Measurements from ENCODE around the gene CAPN12.

Gene CAPN12

DNA sequence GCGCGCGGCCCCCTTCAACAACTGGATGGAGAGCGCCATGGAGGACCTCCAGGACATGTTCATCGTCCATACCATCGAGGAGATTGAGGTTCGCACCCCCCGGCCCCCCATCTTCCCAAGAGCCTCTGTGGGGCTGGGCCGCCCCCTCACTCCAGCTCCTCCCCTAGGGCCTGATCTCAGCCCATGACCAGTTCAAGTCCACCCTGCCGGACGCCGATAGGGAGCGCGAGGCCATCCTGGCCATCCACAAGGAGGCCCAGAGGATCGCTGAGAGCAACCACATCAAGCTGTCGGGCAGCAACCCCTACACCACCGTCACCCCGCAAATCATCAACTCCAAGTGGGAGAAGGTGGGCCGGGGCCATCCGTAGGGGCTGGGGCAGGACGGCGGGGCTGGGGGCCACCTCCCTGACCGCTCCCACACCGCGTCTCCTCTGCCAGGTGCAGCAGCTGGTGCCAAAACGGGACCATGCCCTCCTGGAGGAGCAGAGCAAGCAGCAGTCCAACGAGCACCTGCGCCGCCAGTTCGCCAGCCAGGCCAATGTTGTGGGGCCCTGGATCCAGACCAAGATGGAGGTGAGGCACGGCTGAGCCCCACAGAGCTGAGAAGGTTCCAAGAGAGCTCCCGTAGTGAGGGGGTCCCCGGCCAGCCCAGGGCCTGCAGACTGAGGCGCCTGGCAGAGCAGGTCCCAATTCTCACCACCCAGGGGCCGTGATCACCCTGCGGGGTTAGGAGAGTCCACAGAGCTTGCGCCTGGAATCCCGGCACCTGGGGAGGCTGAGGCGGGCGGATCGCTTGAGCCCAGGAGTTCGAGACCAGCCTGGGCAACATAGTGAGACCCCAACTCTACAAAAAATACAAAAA, 20.1 kb downstream of the CAPN12 start:
- no peak for DNase-seq

DNA sequence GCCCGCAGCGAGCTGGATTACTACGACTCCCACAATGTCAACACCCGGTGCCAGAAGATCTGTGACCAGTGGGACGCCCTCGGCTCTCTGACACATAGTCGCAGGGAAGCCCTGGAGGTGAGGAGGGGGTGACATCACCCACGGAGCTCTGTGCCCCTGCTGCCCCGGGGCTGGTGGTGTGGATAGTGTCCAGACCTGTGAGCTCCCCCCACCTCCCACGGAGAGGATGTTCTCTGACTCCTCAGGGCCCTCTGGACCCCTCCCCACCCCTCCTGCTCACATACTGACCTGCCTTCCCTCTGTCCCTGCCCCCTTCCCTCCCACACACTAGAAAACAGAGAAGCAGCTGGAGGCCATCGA, 20.7 kb downstream of the CAPN12 start:
- DNase-seq, result no peak

DNA sequence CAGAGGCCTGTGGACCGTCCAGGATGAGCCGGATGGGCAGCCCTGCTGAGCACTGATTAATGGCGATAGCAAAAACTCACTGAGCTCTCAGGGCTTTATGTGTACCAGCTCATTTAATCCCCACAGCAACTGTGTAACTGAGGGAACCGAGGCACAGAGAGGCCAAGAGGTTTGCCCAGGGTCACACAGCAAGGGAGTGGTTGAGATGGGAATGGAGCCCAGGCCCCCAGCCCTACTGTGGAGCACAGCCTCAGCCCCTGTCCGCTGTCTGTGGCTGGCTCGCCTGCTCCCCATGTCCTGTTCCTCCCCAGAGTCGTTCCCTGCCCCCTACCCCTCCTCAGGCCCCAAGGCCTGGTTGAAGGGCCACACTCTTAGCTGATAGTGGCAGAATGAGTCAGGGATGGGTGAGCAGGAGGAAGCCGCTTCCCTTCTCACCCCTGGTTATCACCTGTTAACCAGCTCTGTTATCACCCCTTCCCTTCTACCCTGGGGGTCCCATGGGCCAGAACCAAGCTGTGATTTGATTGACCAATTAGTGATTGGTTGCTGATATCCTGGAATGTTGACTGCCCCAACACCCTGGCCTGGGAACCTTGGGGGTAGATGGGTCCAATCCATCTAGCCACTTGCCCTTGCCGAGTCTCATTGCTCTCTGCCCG, 21.2 kb downstream of the CAPN12 start:
- DNase-seq, result no peak

DNA sequence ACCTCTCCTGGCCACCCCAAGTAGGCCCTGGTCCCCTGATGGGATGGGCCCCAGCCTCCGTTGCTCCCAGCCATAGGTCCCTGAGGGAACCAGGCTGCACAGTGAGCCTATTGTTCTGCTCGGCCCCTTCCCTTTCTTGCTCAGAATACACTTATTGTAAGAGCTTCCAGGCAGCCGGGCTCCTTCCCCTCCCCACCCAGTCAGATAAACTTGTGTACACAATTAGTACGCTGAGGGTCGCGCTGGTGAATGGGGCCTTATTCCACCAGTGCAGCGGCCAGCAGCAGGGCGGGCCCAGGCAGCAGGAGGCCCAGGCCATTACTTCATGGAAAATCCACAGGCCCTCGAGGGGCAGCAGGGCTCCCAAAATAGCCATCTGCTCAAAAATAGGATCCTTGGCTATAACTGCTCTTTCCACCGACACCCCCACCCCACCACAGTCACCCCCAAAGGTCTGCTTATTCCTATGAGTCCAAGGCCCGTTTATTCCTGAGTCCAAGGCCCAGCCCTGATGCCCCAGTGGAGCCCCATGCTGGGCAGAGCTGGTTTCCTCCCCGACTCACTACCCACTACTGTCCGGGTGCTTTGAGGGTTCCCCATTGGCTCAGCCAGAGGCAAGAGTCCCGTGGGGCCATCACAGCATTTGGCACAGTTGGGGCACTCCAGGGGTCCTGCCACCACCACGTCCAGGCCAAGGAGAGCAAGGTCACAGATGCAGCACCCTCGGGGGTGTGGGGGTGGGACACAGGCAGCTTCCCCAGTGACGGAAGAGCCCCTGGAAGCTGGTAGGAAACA, 22.1 kb downstream of the CAPN12 start:
- no peak for DNase-seq

DNA sequence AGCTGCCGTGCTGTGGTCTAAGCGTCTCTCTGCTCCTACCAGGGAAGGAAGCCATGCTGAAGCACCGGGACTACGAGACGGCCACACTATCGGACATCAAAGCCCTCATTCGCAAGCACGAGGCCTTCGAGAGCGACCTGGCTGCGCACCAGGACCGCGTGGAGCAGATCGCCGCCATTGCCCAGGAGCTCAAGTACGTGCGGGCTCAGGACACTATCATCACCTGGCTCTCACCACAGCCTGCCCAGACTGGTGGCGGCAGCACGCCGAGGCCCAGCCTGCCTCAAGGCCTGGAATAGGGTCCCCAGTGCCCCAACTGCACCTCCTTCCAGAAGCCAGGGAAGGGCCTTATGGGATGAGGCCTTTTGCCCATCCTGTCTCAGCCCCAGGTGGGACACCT, 22.8 kb downstream of the CAPN12 start:
- no peak for DNase-seq

DNA sequence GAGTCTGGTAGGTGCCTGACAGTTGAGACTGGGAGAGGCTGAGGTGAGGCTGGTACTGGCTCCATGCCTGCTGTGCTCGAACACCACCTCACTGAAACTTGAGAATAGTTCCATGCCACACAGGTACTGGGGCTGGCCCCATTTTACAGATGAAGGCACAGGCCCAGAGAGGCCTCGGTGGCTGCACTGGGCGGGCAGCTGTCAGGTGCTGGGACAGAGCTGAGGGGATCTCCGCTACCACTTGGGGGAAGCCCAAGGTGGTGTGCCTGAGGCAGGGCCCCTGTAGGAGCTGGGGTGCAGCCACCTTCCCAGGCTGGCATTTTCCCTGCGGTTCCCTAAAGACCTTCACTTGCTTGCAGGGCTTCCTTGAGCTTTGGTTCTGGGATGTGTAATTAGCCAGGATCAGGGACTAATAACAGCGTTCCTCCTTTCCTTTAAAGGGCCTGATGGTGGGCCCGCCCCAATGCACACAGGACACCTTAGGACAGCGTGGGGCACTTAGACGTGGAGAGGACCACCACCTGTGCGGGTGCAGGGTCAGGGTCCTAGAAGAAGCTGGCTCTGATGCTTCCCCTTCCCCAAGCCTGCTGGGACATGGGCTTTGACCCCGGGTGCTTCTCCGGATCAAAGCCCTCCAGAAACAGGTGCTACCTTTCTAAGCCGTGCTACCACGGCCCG, 23.6 kb downstream of the CAPN12 start:
- no peak for DNase-seq

DNA sequence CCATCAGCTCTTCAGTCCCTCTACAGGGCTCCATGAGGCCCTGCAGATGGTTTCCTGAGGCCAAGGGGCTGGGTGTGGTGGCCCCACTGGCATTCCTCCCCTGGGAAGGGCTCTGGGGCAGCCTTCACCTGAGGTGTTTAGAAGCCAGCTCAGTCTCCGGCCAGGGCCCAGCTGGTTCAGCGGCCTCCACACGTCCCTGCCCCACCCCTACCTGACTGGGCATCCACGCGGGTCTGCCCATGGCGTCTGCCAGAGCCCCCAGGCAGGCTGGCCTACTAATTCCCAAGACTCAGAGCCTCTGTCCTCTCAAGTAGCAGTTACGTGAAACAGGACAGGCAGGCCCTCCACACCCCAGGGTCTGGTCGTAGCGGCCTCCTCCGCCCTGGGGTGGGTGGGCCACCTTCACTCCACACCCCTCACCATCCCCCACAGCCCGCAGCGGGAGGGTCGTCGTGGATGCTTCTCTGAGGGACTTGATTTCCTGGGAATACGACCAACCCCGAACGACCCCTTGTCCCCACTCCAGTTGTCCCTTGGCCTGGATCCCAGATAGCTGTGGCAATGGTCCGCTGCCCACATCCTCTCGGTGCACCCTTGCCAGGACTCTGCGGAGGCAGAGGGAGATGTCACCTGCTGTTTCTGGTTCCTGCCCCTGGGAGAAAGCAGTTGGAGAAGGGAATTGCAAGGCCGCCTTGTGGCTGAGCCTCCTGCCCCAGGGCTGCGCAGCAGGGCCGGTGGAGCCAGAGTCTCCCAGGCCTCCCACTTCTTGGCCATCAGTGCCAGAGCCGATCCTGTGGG, 24.3 kb downstream of the CAPN12 start:
- DNase-seq, result no peak

DNA sequence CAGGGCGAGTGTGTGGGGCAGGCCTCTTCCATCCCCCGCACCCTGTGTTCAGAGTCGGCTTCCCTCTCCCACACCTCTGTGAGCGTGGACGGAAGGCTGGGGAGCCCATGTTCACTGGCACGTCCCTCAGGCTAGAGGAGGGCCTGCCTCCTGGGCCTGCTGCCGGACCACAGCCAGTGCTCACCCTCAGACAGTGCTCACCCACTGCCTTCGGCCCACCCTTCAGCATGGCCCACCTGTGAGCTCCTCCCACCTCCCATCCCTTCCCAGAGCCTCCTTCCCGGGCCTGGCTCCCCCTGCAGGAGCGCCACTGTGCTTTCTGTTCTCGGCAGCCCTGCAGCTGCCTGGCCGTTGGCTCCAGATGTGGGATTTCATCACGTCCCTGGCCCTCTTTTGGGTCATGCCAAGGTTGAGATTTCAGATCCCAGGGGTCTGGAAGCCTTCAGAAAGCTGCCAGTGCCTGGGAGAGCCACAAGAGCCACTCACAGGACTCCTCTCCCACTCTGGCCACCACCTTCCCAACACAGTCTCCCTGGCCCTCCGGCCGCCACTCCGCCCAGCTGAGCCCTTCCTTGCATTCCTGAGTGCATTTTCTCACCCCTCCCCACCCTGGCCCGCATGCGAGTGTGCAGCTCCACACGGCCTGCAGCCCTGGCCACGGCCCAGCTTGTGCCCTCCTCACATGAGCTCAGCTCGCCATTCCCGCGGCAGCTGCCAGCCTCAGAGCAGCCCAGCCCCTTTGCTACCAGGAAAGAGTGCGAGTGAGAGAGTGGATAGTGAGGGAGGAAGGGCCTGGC, 25.3 kb downstream of the CAPN12 start:
- no peak for DNase-seq

DNA sequence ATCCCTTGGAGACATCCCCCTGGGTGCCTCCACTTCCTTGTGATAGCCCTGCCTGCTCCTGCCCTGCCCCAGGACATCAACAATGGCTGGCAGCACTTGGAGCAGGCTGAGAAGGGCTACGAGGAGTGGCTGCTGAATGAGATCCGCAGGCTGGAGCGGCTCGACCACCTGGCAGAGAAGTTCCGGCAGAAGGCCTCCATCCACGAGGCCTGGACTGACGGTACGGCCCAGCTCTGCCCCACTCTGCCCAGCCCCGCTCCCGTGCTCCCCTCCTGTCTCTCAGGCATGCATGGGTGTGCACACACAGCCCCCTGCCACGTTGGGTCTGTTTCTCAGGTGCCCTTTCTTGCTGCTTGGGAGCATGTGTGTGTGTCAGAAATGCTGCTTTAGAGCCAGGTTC, 26.4 kb downstream of the CAPN12 start:
- DNase-seq, result no peak

DNA sequence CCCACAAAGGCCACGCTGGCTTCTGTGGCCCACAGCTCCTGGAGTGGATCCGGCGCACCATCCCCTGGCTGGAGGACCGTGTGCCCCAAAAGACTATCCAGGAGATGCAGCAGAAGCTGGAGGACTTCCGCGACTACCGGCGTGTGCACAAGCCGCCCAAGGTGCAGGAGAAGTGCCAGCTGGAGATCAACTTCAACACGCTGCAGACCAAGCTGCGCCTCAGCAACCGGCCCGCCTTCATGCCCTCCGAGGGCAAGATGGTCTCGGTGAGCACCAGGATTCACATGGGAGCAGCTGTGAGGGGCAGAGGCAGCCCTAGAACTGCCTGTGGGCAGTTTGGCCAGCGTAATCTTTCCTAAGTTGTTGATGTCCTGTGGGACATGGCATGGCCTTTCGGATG, 27.2 kb downstream of the CAPN12 start:
- no peak for DNase-seq

DNA sequence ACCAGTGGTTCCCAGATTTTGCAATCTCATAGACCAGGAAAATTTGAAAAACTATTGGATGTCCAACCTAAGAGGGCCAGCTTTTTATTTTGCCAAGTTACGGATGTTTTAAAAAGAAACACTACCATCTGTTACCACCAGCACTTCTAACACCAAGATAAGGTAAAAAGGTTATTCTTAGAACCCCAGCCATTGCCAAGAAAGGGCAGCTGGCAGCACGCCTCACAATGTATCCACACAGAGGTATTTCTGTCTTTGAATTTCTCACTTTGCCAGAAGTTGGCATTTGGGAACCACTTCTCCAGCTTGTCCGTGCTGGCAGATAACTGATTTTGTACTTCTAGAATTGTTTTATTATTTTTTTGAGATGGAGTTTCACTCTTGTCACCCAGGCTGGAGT, 28.7 kb downstream of the CAPN12 start:
- no peak for DNase-seq

DNA sequence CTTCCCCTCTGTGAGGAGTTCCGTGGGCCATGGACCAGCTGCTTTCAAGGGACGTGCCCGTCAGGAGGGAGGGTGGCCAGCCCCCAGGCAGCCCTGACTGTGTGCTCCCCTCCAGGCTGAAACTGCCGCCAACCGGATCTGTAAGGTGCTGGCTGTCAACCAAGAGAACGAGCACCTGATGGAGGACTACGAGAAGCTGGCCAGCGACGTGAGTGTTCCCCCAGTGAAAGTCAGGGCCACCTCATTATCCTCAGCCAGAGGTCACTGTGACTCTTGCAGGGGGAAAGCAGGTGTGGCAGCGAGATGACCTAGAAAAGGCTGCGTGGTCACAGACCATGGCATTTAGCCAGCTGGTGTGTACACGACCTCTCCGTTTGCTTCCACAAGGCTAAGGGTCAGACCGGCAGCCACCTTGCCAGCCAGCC, 29.9 kb downstream of the CAPN12 start:
- no peak for DNase-seq

DNA sequence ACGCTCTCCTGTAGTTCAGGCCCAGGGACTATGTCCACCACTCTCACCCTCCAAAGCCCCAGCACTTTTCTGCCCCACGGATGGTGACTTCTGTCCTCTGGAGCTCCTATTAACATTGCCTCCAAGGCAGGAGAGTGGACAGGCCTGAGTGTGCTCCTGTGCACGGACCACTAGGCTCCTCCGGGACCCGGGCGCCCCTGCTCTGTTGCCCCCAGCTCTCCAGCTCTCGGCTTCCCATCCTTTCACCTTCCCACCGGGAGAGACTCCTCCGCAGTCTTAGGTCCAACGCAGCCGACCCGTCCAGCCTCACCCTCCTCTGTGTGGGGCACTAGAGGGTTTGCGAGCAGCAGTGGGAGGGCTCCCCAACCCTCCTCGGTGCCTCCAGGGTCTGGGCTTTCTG, 30.4 kb downstream of the CAPN12 start:
- no peak for DNase-seq

DNA sequence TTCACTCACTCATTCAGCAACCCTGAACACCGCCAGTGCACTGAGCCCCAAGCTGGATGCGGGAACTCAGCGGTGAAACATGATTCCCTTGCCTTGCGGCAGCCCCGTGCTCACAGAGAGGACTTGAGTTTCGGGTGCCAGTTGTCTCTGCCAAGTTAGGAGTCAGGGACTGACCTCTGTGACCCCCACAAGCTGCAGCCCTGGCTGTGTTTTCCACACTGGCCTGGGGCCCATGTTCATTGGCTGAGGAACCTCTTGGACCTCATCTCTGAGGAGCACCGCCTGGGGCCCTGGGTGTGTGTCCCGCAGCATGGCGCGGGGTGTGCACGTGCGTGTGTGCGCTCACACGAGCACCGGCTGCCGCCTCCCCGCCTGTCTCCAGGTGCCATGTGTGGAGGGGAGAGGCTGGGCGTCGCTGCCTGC, 31.0 kb downstream of the CAPN12 start:
- no peak for DNase-seq

DNA sequence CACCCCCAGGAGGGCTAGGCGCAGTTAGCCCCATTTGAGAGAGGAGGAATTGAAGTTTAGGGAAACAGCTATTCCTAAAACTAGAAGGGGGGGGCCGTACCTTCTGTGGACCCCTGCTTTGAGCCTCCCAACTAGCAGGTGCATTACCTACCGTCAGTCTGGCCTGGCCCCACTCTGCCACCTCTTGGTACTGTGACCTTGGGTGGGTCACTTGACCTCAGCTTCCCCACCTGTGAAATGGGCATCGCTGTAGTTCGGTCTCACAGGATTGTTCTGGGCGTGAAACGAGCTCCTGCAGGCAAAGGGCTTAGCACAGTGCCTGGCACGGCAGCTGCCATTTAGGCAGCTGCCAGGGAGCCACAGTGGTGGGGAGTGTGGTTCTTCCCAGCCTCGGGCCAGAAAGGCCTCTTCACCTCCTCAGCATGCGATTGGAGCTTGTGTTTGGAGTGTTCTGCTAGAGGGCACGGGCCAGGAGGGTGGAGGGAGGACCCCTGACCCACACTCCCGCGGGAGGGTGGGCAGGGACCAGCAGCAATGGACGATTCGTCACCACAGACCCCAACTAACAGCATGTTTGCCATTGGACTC, 32.0 kb downstream of the CAPN12 start:
- DNase-seq, result no peak

DNA sequence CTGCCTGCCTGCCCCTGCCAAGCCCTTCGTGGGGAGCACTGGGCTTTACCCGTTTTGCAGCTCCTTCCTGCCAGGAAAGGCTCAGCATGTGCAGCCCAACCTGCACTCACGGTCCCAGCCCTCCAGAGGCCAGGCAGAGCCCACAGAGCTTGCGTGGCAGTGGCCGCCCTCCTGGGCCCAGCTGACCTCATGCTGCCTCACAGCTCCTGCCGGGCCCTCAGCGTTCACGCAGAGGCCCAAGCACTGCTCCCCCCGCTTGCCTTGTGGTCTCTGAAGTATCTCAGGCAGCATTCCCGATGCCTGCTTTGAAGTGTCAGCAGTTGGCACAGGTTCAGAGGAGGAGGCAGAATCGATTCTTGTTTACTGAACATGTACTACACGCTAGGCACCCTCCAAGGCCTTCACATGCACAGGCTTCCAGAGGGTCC, 32.5 kb downstream of the CAPN12 start:
- no peak for DNase-seq

DNA sequence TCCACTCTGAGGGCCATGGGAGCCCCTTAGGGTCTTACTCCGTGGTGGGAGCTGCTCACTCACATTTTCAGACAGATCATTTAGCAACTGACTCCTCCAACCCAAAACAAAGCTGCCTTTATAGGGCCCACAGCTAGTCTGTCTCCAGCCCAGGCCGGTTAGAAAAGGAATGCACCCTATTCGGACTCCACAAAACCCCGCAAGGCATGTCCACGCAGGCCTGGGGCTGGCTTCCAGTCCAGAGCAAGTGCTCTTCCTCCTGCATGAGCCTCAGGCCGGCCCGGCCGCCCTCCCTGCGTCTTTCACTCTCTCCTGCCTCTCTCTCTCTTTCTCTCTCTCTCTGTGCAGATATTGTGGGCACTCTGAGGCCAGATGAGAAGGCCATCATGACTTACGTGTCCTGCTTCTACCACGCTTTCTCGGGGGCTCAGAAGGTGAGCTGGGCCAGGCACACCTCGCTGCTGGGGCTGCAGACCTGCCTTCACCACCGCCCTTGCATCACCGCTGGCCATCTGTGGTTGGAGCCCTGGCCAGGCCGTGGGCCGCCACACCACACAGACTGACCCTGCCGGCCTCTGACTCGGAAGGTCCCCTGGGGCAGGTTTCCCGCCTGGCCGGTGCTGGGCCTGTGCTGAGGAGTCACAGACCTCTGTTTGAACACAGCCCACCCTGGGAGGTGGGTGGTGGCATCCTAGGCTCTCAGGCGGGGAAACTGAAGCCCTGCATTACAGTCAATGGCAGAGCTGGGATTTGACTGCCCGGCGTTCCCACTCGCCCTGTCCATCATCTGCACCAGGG, 33.1 kb downstream of the CAPN12 start:
- no peak for DNase-seq

DNA sequence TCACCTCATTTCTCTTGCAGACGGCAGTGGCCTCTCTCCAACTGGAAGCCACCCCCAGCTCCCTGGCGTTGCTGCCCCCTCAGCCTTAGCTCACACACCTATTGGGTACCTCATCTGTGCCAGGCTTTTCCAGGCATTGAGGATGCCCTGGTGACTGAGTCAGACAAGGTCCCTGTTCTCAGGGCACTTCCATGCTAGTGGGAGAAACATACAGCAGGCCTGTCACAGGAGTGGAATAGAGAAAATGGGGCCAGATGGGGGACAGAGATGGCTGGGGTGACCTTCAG, 33.9 kb downstream of the CAPN12 start:
- DNase-seq, result no peak

DNA sequence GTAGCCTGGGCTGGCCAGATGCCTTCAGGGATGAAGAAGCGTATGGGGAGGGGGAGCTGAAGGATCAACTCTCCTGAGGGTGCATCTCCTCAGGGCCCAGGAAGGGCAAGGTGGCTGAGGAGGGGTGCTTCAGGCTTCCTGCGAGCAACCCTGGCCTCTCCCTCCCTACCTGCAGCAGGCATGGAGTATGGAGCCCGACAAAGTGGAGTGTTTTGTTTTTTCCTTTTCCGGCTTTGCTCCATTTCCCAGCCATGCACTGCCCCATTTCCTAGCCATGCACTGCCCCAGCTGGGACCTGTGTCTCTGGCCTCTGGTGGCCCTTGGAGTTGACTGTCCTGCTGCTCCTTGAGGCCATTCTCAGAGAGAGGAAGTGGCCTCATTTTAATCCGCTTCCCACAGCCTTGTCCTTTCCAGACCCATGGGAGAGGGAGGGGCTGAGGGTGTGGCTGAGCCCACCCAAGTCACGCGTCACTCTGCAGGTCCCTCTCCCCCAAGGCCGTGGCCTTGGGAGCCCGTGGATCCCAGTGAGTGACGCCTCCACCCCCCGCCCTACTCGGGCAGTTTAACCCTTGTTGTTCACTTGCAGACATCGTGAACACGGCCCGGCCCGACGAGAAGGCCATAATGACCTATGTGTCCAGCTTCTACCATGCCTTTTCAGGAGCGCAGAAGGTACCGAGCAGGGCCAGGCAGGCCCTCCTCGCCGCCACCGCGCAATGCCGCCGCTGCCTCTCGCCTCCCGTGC, 34.4 kb downstream of the CAPN12 start:
- DNase-seq, result no peak

DNA sequence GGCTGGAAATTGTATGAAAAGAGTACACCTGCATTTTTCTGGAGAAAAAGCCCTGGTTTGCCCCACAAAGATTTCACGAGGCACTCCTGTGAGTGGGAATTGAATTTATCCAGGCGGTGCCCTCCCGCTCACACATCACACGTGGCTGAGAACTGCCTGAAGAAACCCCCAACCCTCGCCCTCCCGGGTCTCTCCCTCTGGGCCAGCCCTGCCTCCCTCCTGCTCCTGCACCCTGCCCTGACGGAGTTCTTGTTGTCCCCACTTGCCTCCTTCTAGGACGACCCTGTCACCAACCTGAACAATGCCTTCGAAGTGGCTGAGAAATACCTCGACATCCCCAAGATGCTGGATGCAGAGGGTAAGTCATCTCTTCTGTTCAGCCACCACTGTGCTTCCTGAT, 35.2 kb downstream of the CAPN12 start:
- no peak for DNase-seq
